ENCODE measurements around the gene TMEM33. TPM values are rescaled to one million over a fixed set of nuclear protein-coding genes. Genes with fewer than 3 reads are reported as not detected.
A peak's percentile ranks its signal among the peaks of the same experiment; 100 is the strongest.

The TMEM33 gene
- total RNA-seq, 2 donors from 2014 or later = 38.7 to 45.6 TPM

- DNase-seq (ENCODE audit: low spot score in 2 of 2) (no peak), ATAC-seq (no peak)
- Mint-ChIP-seq H3K36me3 (peaks cover 11 to 13% of the 10 kb centered on the region in 2 donors), H3K27ac (no peak overlapping the region), H3K9me3 (peaks cover 6 to 7% of the 10 kb centered on the region in 2 donors)
Observed at GRCh38 chr4:41930139-41930831, 4.9 kb upstream of the TMEM33 start.

- H3K27ac Mint-ChIP-seq = no peak overlapping the region
- no peak for DNase-seq (ENCODE audit: low spot score in 2 of 2)
- ATAC-seq = no peak
- peaks cover 6 to 7% of the 10 kb centered on the region in 2 donors for H3K9me3 Mint-ChIP-seq
- peaks cover 24 to 29% of the 10 kb centered on the region in 2 donors for H3K36me3 Mint-ChIP-seq
Observed at GRCh38 chr4:41932988-41933387, 2.2 kb upstream of the TMEM33 start.

- no peak for ATAC-seq
- Mint-ChIP-seq H3K36me3 (peaks cover 24 to 29% of the 10 kb centered on the region in 2 donors), H3K27ac (peak overlapping the region in 1 of 2 donors; percentile 95), H3K9me3 (peaks cover 6 to 7% of the 10 kb centered on the region in 2 donors)
- no peak for DNase-seq (ENCODE audit: low spot score in 2 of 2)
Observed at GRCh38 chr4:41933997-41934503, 1.2 kb upstream of the TMEM33 start.

GRCh38 chr4:41934514-41934900, 722 bp upstream of the TMEM33 start:
- Mint-ChIP-seq H3K9me3 (peaks cover 6 to 7% of the 10 kb centered on the region in 2 donors), H3K36me3 (peaks cover 24 to 32% of the 10 kb centered on the region in 2 donors), H3K27ac (peak overlapping the region; percentile 16 to 95)
- ATAC-seq (no peak), DNase-seq (ENCODE audit: low spot score in 2 of 2) (no peak)

- no peak for DNase-seq (ENCODE audit: low spot score in 2 of 2)
- Mint-ChIP-seq H3K36me3 (peaks cover 24 to 37% of the 10 kb centered on the region in 2 donors), H3K9me3 (peaks cover 6 to 7% of the 10 kb centered on the region in 2 donors), H3K27ac (peak overlapping the region; percentile 95 to 96)
- ATAC-seq = peak; percentile 40 to 57
Observed at GRCh38 chr4:41935652-41936021, 408 bp downstream of the TMEM33 start.

GRCh38 chr4:41939016-41939626, 3.9 kb downstream of the TMEM33 start:
- Mint-ChIP-seq H3K27ac (no peak overlapping the region), H3K36me3 (peaks cover 23 to 37% of the 10 kb centered on the region in 2 donors), H3K9me3 (peaks cover 6 to 7% of the 10 kb centered on the region in 2 donors)
- ATAC-seq (no peak), DNase-seq (ENCODE audit: low spot score in 2 of 2) (no peak)

- Mint-ChIP-seq H3K36me3 (peaks cover 6 to 21% of the 10 kb centered on the region in 2 donors), H3K9me3 (no peaks in the 10 kb centered on the region), H3K27ac (no peak overlapping the region)
- DNase-seq (ENCODE audit: low spot score in 2 of 2) (no peak), ATAC-seq (no peak)
Observed at GRCh38 chr4:41940834-41941233, 5.6 kb downstream of the TMEM33 start.

GRCh38 chr4:41943506-41943905, 8.3 kb downstream of the TMEM33 start:
- no peak for DNase-seq (ENCODE audit: low spot score in 2 of 2)
- no peak overlapping the region for H3K27ac Mint-ChIP-seq
- H3K9me3 Mint-ChIP-seq = no peaks in the 10 kb centered on the region
- peaks cover 0 to 8% of the 10 kb centered on the region in 2 donors for H3K36me3 Mint-ChIP-seq
- no peak for ATAC-seq

- no peak for ATAC-seq
- peaks cover 0 to 8% of the 10 kb centered on the region in 2 donors for H3K36me3 Mint-ChIP-seq
Observed at GRCh38 chr4:41944089-41944488, 8.9 kb downstream of the TMEM33 start.

GRCh38 chr4:41949531-41949930, 14.3 kb downstream of the TMEM33 start:
- Mint-ChIP-seq H3K27ac (no peak overlapping the region), H3K36me3 (peaks cover 12 to 20% of the 10 kb centered on the region in 2 donors), H3K9me3 (no peaks in the 10 kb centered on the region)
- no peak for ATAC-seq
- no peak for DNase-seq (ENCODE audit: low spot score in 2 of 2)

More at GRCh38 chr4:41944089-41944488, 8.9 kb downstream of the TMEM33 start:
- no peak overlapping the region for H3K27ac Mint-ChIP-seq
- DNase-seq (ENCODE audit: low spot score in 2 of 2) = no peak
- H3K9me3 Mint-ChIP-seq = no peaks in the 10 kb centered on the region

- peaks cover 0 to 1% of the 10 kb centered on the region in 2 donors for H3K36me3 Mint-ChIP-seq
- no peaks in the 10 kb centered on the region for H3K9me3 Mint-ChIP-seq
- no peak for DNase-seq (ENCODE audit: low spot score in 2 of 2)
- H3K27ac Mint-ChIP-seq = no peak overlapping the region
- ATAC-seq = no peak
Observed at GRCh38 chr4:41957634-41958033, 22.4 kb downstream of the TMEM33 start.

GRCh38 chr4:41963105-41963504, 27.9 kb downstream of the TMEM33 start:
- Mint-ChIP-seq H3K9me3 (no peaks in the 10 kb centered on the region), H3K27ac (no peak overlapping the region), H3K36me3 (peaks cover 3 to 5% of the 10 kb centered on the region in 2 donors)
- DNase-seq (ENCODE audit: low spot score in 2 of 2) = peak in 1 of 2 donors; percentile 13
- no peak for ATAC-seq

- no peak for ATAC-seq
- DNase-seq (ENCODE audit: low spot score in 2 of 2) = no peak
- H3K36me3 Mint-ChIP-seq = peaks cover 9 to 14% of the 10 kb centered on the region in 2 donors
- H3K9me3 Mint-ChIP-seq = no peaks in the 10 kb centered on the region
- H3K27ac Mint-ChIP-seq = no peak overlapping the region
Observed at GRCh38 chr4:41964401-41964800, 29.2 kb downstream of the TMEM33 start.

GRCh38 chr4:41967392-41967791, 32.2 kb downstream of the TMEM33 start:
- DNase-seq (ENCODE audit: low spot score in 2 of 2) (no peak), ATAC-seq (no peak)
- peaks cover 4% of the 10 kb centered on the region in 2 donors for H3K9me3 Mint-ChIP-seq
- peaks cover 13 to 21% of the 10 kb centered on the region in 2 donors for H3K36me3 Mint-ChIP-seq
- H3K27ac Mint-ChIP-seq = no peak overlapping the region

- ATAC-seq = no peak
- H3K27ac Mint-ChIP-seq = no peak overlapping the region
- no peak for DNase-seq (ENCODE audit: low spot score in 2 of 2)
- H3K36me3 Mint-ChIP-seq = peaks cover 14 to 21% of the 10 kb centered on the region in 2 donors
- peaks cover 4 to 5% of the 10 kb centered on the region in 2 donors for H3K9me3 Mint-ChIP-seq
Observed at GRCh38 chr4:41969671-41970070, 34.4 kb downstream of the TMEM33 start.

GRCh38 chr4:41975341-41975740, 40.1 kb downstream of the TMEM33 start:
- peaks cover 5 to 7% of the 10 kb centered on the region in 2 donors for H3K36me3 Mint-ChIP-seq

GRCh38 chr4:41976775-41977516, 41.7 kb downstream of the TMEM33 start:
- no peak for DNase-seq (ENCODE audit: low spot score in 2 of 2)
- Mint-ChIP-seq H3K9me3 (peaks cover 3 to 5% of the 10 kb centered on the region in 2 donors), H3K36me3 (peaks cover 4 to 5% of the 10 kb centered on the region in 2 donors), H3K27ac (no peak overlapping the region)
- ATAC-seq = no peak

More at GRCh38 chr4:41975341-41975740, 40.1 kb downstream of the TMEM33 start:
- ATAC-seq (peak in 1 of 2 donors; percentile 57), DNase-seq (ENCODE audit: low spot score in 2 of 2) (no peak)
- Mint-ChIP-seq H3K9me3 (peaks cover 4 to 5% of the 10 kb centered on the region in 2 donors), H3K27ac (no peak overlapping the region)
